ENCODE results near the gene IGF1R. TPM values are rescaled to one million over a fixed set of nuclear protein-coding genes. Genes with fewer than 3 reads are reported as not detected.
A peak's percentile ranks its signal among the peaks of the same experiment; 100 is the strongest.

IGF1R gene
- total RNA-seq, 4 donors from 2014 or later: 87.8 to 173 (median 107) TPM

DNA sequence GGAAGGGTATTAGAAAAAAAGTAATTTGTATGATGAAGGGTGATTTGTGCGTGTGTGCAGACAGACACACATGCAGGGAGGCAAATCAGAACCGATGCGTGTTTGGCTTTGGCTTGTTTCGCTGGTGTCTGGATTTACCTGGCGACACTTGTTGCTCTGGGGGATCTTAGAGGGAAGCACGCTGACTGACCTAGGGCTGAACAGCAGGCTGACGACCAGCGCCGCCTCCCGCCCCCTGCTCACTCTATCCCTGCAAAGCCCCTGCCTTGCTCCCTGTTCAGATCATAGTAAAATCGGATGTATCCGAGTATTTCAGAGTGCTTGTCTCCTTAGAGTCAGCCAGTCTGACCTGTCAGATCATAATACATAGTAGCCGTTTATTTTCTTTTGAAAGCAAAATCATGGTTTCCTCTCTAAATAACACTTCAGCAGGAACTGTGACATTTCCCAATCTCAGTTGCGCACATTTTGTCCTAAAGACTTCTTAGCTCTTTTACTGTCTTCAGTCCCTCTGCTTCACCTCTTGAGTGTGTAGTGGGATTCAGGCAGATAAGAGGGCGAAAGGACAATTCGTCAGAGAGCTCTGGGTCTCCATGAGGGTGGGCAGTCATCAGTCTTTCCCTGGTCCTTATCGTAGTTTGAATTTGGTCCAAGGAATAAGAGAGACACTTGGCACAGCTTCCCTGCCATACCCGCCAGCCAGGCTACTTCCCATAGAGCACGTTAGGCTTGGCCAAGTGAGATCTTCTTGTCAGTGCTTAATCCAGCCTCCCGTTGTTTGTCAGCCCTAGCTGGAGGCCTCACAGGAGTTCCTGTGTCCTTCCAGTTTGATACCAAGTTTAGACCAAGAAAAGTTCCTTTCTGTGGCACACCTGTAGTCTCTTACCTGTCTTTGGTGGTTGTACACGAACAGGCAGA, 261.9 kb downstream of the IGF1R start:
- Histone ChIP-seq H3K4me3 (no peak overlapping the region), H3K9me3 (no peaks in the 10 kb centered on the region), H3K4me1 (peaks cover 27% of the 10 kb centered on the region), H3K36me3 (peaks cover 60% of the 10 kb centered on the region), H3K27ac (no peak overlapping the region), H3K27me3 (no peaks in the 10 kb centered on the region)
- TF ChIP-seq EP300 (IDR thresholded peaks at IDR 0.05) (no peak), POLR2AphosphoS5 (IDR thresholded peaks at IDR 0.05) (no peak), POLR2A (IDR thresholded peaks at IDR 0.05) (no peak)
- TF ChIP-seq, protein P1, sequence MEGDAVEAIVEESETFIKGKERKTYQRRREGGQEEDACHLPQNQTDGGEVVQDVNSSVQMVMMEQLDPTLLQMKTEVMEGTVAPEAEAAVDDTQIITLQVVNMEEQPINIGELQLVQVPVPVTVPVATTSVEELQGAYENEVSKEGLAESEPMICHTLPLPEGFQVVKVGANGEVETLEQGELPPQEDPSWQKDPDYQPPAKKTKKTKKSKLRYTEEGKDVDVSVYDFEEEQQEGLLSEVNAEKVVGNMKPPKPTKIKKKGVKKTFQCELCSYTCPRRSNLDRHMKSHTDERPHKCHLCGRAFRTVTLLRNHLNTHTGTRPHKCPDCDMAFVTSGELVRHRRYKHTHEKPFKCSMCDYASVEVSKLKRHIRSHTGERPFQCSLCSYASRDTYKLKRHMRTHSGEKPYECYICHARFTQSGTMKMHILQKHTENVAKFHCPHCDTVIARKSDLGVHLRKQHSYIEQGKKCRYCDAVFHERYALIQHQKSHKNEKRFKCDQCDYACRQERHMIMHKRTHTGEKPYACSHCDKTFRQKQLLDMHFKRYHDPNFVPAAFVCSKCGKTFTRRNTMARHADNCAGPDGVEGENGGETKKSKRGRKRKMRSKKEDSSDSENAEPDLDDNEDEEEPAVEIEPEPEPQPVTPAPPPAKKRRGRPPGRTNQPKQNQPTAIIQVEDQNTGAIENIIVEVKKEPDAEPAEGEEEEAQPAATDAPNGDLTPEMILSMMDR (IDR thresholded peaks at IDR 0.05): no peak
- 84% methylated on average over 21 of the region's 21 CpGs for WGBS
- DNase-seq (ENCODE audit: low spot score in 2 of 2): no peak

DNA sequence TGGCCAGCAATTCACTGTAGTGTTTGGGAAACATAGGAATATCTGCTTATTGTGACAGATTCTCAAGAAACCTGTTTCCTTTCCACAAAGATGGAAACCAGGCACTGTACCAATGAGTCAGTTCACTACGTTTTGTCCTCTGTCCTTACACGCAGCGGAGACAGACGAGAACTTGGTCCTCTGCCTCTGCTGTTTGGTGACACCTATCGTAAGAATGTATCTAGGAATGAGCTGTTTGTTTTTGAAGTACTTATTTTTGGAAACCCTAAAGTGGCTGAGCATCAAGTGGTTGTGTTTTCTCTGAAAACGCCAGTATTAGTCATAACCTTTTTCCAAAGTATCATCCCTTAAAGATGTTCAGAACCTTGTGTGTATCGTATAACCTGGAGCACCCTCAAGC, 266.3 kb downstream of the IGF1R start:
- peaks cover 79% of the 10 kb centered on the region for H3K36me3 ChIP-seq
- TF ChIP-seq POLR2AphosphoS5 (IDR thresholded peaks at IDR 0.05) (no peak), EP300 (IDR thresholded peaks at IDR 0.05) (no peak), POLR2A (IDR thresholded peaks at IDR 0.05) (no peak)
- TF ChIP-seq, protein P1 (IDR thresholded peaks at IDR 0.05): no peak
- WGBS: 54% methylated on average over 7 of the region's 7 CpGs
- no peaks in the 10 kb centered on the region for H3K27me3 ChIP-seq
- DNase-seq (ENCODE audit: low spot score in 2 of 2): no peak
- H3K4me3 ChIP-seq: no peak overlapping the region
- H3K27ac ChIP-seq: peak overlapping the region; percentile 61
- H3K9me3 ChIP-seq: no peaks in the 10 kb centered on the region
- peaks cover 17% of the 10 kb centered on the region for H3K4me1 ChIP-seq

DNA sequence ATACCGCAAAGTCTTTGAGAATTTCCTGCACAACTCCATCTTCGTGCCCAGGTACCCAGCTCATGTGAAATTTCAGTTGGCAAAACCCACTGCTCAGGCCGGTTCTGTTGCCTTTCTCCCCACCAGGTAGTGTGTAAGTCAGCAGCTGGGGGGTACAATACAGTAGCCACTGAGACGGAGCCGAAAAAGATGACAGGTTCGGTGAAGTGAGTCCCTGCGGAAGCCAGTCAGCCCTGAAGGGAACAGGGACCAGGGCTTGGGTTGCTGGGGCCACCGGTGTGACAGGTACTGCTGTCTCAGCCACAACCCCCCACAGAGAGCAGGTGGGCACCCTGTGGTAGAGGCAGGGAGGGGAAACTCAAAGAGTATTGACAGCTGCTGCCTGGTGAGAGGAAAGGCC, 268.5 kb downstream of the IGF1R start:
- TF ChIP-seq POLR2A (IDR thresholded peaks at IDR 0.05): no peak
- no peak for TF ChIP-seq POLR2AphosphoS5 (IDR thresholded peaks at IDR 0.05)
- TF ChIP-seq, protein P1 (IDR thresholded peaks at IDR 0.05): no peak
- no peak for TF ChIP-seq EP300 (IDR thresholded peaks at IDR 0.05)
- WGBS: 91% methylated on average over 8 of the region's 8 CpGs
- Histone ChIP-seq H3K27ac (no peak overlapping the region), H3K27me3 (no peaks in the 10 kb centered on the region), H3K4me1 (peaks cover 17% of the 10 kb centered on the region), H3K9me3 (no peaks in the 10 kb centered on the region), H3K4me3 (no peak overlapping the region), H3K36me3 (peaks cover 69% of the 10 kb centered on the region)
- no peak for DNase-seq (ENCODE audit: low spot score in 2 of 2)

DNA sequence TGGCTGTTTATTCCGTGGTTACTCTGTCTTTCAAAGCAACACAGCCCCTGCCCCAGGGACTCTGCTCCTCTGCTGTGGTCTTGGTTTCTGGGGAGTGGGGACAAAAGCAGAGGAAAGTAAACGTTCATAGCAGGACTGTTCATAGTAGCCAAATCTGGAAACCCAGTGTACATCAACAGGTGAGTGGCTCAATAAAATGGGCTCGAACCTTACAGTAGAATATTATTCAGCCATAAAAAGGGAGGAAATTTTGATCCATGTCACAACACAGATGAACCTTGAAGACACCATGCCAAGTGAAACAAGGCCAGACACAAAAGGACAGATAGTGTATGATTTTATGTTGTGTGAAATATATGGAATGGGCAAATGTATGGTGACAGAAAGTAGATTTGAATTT, 269.1 kb downstream of the IGF1R start:
- no peak overlapping the region for H3K4me3 ChIP-seq
- no peak for DNase-seq (ENCODE audit: low spot score in 2 of 2)
- TF ChIP-seq EP300 (IDR thresholded peaks at IDR 0.05) (no peak), POLR2AphosphoS5 (IDR thresholded peaks at IDR 0.05) (no peak), POLR2A (IDR thresholded peaks at IDR 0.05) (no peak)
- TF ChIP-seq, protein P1 (IDR thresholded peaks at IDR 0.05): no peak
- WGBS: 83% methylated on average over 3 of the region's 3 CpGs
- no peaks in the 10 kb centered on the region for H3K27me3 ChIP-seq
- no peak overlapping the region for H3K27ac ChIP-seq
- H3K36me3 ChIP-seq: peaks cover 70% of the 10 kb centered on the region
- peaks cover 17% of the 10 kb centered on the region for H3K4me1 ChIP-seq
- H3K9me3 ChIP-seq: no peaks in the 10 kb centered on the region

DNA sequence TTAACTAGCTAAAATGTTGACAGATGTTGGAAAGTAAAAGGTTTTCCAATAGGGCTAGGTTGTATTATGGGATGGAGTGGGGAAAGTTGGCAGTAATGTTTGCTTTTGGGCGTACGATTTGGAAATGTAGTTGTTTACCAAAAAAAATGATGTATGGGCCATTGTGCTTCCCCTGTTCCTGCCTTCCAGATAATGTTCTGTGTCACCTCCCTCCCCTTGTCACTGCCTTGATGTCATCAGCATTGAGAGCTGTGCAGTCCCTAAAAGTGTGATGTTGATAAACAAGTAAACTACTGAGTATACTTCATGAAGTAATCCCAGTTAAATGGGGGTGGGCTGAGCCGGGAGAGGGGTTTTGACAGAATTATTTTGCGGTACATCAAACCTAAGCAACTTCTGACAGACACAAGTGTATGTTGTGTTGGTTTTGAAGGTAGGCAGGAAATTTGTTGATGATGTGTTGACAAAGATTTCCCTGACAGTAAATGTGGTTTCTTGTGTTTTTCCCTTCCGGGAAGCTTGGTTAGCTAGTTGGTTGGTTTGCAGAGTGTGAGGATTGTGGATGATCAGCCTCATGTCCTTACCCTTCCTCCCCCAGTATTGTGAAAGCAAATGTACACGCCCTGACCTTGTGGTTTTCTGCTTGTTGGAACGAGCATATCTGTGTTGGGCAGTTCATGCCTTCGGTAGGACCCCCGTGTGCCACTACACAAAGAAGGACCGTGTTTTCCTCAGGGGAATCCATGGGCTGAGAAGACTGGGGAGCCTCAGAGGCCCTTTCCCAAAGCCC, 271.9 kb downstream of the IGF1R start:
- TF ChIP-seq POLR2AphosphoS5 (IDR thresholded peaks at IDR 0.05): no peak
- Histone ChIP-seq H3K4me3 (no peak overlapping the region), H3K4me1 (peaks cover 6% of the 10 kb centered on the region), H3K27ac (no peak overlapping the region), H3K36me3 (peaks cover 77% of the 10 kb centered on the region), H3K9me3 (no peaks in the 10 kb centered on the region), H3K27me3 (no peaks in the 10 kb centered on the region)
- WGBS: 71% methylated on average over 10 of the region's 10 CpGs
- DNase-seq (ENCODE audit: low spot score in 2 of 2): no peak

Data from suprapubic skin (tissue), 4 donors.